K562 treated with DMSO at 1 percent for 12 hours (cell line): ENCODE measurements around the gene PYGO2. TPM values are rescaled to one million over a fixed set of nuclear protein-coding genes. Genes with fewer than 3 reads are reported as not detected.

Experiments
- total RNA-seq: library from RNA; unstranded; fragments of 300-600 nt; gene quantifications from 2 replicates; pipeline ENCODE4 v1.2.3, GENCODE V29; 2022; ENCODE audit not compliant: insufficient read depth

Gene PYGO2
- 29.6 and 51.5 TPM in 2 replicates for total RNA-seq

DNA sequence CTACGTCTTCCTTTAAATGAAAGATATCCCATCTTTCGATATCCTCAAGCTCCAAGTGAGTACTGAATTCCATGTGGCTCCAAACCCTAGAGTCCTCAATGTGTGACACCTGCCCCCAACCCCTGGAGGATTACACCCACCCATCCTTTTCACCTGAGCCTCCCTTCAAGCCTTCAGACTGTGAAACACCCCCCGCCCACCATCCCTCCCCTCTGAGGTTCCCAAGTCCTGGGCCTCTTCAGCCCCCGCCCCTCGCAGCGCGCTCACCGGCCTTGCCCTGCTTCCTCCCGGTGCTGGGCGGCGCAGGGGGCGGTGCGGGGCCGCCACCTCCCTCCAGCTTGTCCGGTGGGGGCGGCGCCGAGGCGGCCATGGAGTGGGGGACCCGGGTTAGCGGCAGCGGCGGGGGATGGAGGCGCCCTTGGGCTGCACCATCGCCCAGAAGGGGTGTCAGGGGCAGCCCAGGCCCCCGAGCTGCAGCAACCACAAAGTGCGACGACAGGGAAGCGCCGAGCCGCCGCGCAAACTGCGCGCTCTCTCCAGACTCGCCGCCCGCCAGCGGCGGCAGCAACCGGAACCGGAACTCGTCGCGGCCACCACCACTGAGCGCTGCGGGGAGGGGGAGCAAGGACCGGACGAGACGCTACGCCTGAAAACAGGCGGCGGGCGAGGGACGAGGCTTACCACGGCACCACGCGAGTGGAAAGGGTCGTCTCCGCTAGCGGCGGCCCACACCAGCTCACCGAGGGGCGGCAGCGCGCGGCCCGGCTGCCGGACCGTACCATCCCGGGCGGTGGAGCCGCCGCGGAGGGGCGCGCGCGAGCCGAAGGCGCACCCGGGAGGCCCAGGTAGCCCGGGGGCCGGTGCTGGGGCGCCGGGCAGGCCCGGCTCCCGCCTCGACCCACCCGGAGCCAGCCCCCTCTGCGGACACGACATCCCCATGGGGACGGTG, at the start of gene PYGO2:
TSS of gene PYGO2 (minus strand) at position 576 of the 949 bp plus-strand sequence. CDS start at position 370, 206 bp downstream.

DNA sequence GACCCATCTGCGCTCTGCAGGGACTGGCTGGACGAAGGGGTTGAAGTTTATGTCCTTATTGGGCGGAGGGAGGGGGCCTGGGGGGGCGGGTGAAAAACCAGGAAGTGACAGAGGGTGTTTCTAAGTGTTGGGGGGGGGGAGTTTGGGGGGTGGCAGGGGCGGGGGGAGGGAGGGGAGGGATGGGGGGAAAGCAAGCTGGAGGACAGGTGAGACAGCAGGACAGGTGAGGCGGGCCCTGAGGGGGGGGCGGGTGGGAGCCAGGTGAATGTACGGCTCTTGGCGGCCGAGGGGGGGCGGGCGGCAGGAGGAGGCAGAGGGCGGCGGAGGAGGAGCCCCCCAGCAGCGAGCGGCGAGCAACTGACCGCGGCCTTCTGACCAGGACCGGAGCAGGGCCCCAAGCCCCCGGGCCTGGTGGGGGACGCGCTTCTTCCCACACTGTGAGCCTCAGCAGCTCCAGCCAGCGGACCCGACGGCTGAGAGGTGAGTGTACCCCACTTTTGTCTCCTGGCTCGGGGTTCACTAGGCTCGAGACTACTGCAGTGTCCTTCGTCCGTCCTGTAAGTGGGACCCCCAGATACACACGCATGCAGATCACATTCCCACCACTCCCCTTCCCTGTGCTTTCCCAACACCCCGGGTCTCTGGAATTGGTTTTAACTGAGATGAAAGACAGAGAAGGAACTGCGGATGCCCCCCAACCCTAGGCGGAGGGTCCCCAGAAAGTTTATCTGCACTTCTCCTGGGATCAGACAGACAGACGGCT, 41.1 kb upstream of the PYGO2 start, which contains the start of gene ZBTB7B:
TSS of gene ZBTB7B (plus strand) at position 339 of the 763 bp plus-strand sequence. CDS start 11,859 bp downstream, outside the sequence.

GRCh38 chr1:154993572-154994268, 32.1 kb upstream of the PYGO2 start, which contains the start of gene LENEP:
LENEP (plus strand) TSS chr1:154993586; CDS start chr1:154993608, 22 bp downstream.

GRCh38 chr1:154982897-154983648, 21.5 kb upstream of the PYGO2 start, which contains the start of gene FLAD1:
FLAD1 (plus strand) TSS chr1:154983344; CDS start chr1:154983695, 351 bp downstream.

GRCh38 chr1:154974102-154974807, 12.7 kb upstream of the PYGO2 start, which contains the start of gene CKS1B:
CKS1B (plus strand) TSS chr1:154974681; CDS start chr1:154974746, 65 bp downstream.

DNA sequence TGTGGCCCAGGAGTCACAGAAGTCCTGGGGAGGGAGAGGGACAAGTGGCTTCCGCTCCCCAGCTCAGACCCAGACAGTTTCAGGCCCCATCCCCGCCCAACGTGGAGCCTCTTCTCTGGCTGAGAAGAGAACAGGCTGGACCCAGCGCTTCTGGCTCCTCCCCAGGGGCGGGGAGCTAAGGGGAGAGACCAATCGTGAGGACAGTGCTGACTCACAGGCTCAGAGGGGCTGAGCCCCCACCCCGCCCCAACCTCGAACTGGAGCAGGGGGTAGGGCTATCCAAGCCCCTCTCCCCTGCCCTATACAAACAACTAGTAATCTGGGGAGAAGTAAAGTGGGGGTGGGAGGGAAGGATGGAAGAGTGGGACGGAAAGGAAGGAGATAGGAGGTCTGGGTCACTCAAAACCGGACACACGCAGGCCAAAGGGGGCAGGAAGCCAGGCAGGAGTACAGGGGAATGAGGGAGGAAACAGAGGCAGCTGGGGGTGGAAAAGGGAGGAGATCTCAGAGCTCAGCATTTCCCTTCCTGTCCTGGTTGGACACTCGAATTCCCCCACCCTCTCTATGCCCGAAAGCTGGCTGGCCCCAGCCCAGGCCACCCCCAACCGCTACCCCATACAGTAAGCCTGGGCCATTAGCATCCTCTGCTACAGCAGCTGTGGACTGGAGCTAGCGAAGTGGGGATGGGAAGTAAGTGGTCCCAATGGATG, 9.2 kb upstream of the PYGO2 start, which contains the start of gene SHC1:
TSS of gene SHC1 (minus strand) at position 117 of the 710 bp plus-strand sequence. CDS start 221 bp downstream, outside the sequence.

GRCh38 chr1:154955718-154956543, 5.7 kb downstream of the PYGO2 start, which contains the start of gene PBXIP1:
PBXIP1 (minus strand) TSS chr1:154956099; CDS start chr1:154953721, 2,378 bp downstream.

DNA sequence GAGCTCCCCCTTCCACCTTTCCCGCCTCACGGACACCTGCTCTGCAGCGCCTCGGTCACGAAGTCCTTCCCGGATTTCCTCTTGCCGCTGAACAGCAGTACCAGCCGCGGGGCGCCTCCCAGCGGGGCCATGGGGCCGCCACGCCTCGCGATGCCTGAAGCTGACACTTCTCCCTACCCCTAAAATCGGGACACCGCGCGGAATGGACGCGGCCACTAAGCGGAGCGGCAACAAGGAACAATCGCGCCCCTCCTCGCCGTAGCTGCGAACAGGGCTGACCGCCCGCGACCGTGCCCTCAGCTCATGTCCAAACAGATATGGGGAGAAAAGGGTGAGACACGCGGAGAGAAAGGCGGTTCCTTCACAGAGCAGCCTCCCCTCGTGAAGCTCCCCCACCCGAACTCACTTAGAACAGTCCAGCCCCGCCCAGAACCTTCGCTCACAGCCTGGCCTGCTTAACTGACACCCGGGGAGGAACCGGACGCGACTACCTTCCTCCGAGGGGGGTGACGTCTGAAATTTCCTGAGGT, 25.0 kb downstream of the PYGO2 start, which contains the start of gene PMVK:
TSS of gene PMVK (minus strand) at position 165 of the 530 bp plus-strand sequence. CDS start at position 131, 34 bp downstream.

Other genes with a start within 250 kb of the PYGO2 start
- not detected in 2 replicates for gene KCNN3, start 91.5 kb downstream of the PYGO2 start, total RNA-seq
- gene PMVK, start 25.1 kb downstream of the PYGO2 start, total RNA-seq = 12.9 and 20.3 TPM in 2 replicates
- gene PBXIP1, start 5.7 kb downstream of the PYGO2 start, total RNA-seq = 15.6 and 22.5 TPM in 2 replicates
- gene SHC1, start 9.0 kb upstream of the PYGO2 start, total RNA-seq = 26.5 and 56.6 TPM in 2 replicates
- 450 and 472 TPM in 2 replicates for gene CKS1B, start 12.9 kb upstream of the PYGO2 start, total RNA-seq
- gene FLAD1, start 21.6 kb upstream of the PYGO2 start, total RNA-seq = 39.5 and 45.7 TPM in 2 replicates
- not detected in 2 replicates for gene LENEP, start 31.8 kb upstream of the PYGO2 start, total RNA-seq
- gene ZBTB7B, start 41.0 kb upstream of the PYGO2 start, total RNA-seq = 31.1 and 37.0 TPM in 2 replicates
- 0.99 and 2.2 TPM in 2 replicates for gene DCST2, start 72.0 kb upstream of the PYGO2 start, total RNA-seq
- gene DCST1, start 72.0 kb upstream of the PYGO2 start, total RNA-seq = not detected in 2 replicates
- 44.7 and 44.9 TPM in 2 replicates for gene ADAM15, start 89.5 kb upstream of the PYGO2 start, total RNA-seq
- 11.9 and 16.0 TPM in 2 replicates for gene EFNA4, start 102.0 kb upstream of the PYGO2 start, total RNA-seq
- 5.3 and 6.7 TPM in 2 replicates for gene EFNA3, start 117.1 kb upstream of the PYGO2 start, total RNA-seq
- 3.9 and 5.4 TPM in 2 replicates for gene EFNA1, start 166.1 kb upstream of the PYGO2 start, total RNA-seq
- 106 and 112 TPM in 2 replicates for gene SLC50A1, start 174.1 kb upstream of the PYGO2 start, total RNA-seq
- 98.9 and 177 TPM in 2 replicates for gene DPM3, start 178.7 kb upstream of the PYGO2 start, total RNA-seq
- gene KRTCAP2, start 211.5 kb upstream of the PYGO2 start, total RNA-seq = 303 and 367 TPM in 2 replicates
- gene TRIM46, start 212.1 kb upstream of the PYGO2 start, total RNA-seq = 0.26 TPM in 1 of 2 replicates, not detected in the other
- gene THBS3, start 246.1 kb upstream of the PYGO2 start, total RNA-seq = 3.1 and 3.3 TPM in 2 replicates
- gene MTX1, start 246.9 kb upstream of the PYGO2 start, total RNA-seq = 61.9 and 73.8 TPM in 2 replicates